ENCODE data around the gene PACSIN2. TPM values are rescaled to one million over a fixed set of nuclear protein-coding genes. Genes with fewer than 3 reads are reported as not detected.
A peak's percentile ranks its signal among the peaks of the same experiment; 100 is the strongest.
"Not testable (repeated sequence)": the region's sequence is repeated elsewhere in the genome, so short reads cannot be mapped to it uniquely, and the experiment has no call there.

Gene PACSIN2
- total RNA-seq, 1 donor from 2014 or later, result 49.1 TPM

DNA sequence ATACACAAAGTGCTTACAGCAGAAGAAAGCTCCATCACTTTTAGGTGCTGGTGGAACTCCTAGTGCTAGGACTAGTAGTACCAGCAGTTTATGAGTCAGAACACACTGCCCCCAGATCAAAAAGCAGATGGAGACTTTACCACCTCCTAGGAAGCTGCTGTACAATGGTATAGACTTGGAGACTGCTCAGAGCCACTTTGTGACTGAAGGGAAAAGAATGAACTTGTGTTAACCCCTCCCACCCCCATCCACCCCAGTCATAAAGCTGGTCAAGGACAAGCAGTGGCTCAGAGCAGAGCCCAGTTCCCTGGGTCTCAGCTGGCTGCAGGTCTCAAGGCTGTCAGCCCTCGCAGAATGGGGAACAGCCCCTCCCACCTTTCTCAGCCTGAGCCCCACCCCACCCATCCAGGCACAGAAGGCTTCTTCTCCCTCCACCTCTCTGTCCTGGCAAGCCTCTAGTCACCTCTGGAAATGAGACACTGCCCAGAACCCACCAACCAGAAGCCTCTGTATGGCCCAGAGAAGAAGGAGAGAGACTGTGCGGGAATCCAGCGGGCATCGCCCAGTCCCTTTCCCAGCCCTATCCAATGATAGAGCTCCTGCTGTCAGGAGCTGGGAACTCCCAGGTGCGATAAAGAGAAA lies 23.8 kb downstream of the PACSIN2 start:
- no peak for DNase-seq

DNA sequence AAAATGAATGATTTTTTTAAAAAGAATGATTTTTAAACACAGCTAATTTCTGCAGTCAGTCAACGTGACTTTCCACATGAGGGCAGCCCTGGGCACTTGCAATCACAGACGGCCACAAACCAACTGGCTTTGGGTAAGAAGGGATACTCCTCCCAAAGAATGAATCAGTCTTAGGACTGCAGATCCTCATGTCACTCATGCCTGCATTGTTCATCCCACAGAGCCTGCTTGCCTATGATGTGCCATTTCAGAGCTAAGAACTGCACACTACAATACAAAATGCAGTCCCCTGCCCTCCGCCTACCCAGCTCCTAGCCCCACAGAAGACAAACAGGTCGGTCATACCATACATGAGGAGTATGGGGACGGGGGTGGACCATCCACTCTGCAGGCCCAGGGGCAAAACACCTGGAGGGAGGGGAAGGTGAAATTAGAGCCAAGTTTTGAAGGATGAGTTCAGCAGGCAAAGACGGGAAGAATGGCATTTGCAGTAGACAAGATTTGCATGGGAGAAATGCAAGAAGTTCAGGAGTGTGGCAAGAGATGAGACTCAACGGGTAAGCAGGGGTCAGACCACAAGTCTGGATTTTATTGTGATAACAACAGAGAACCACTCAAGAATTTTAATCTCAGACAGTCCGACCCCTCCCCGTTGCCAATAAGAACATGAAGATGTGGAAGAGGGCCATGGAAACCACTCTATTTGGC lies 24.7 kb downstream of the PACSIN2 start:
- peak; percentile 73 for DNase-seq

DNA sequence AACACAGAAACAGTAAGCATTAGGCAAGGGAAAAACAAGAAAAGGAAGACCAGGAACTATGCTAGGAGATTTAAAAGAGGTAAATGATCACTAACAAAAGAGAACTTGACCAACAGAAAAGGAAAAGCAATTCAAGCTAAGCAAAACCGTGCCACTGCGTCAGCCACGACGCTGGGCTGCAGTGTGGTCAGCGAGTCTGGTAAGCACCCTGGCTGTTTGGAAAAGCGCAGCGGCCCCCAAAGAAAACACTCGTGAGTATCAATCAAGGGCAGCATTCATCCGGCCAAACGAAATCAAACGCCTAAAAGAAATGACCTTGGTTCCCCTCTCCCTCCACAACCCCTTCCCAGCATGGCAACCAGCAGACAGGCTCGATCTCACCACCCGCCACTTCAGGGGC lies 28.8 kb downstream of the PACSIN2 start:
- no peak for DNase-seq

DNA sequence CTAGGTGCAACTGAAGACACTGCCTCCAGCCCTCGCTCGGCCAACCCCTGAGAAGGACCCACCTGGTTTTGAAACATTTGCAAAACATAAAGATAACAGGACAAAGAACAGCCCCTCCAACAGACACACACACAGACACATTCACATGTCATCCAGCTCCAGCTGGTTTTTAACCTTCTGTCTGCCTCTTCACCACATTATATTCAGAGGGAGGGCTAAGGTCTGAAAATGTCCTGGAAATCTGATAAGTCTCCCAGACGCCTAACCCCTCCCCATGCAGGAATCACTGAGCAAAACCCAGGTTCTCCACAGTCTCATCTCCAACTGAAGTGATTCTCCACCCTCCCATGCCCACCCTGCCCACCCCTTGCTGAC lies 29.4 kb downstream of the PACSIN2 start:
- no peak for DNase-seq

DNA sequence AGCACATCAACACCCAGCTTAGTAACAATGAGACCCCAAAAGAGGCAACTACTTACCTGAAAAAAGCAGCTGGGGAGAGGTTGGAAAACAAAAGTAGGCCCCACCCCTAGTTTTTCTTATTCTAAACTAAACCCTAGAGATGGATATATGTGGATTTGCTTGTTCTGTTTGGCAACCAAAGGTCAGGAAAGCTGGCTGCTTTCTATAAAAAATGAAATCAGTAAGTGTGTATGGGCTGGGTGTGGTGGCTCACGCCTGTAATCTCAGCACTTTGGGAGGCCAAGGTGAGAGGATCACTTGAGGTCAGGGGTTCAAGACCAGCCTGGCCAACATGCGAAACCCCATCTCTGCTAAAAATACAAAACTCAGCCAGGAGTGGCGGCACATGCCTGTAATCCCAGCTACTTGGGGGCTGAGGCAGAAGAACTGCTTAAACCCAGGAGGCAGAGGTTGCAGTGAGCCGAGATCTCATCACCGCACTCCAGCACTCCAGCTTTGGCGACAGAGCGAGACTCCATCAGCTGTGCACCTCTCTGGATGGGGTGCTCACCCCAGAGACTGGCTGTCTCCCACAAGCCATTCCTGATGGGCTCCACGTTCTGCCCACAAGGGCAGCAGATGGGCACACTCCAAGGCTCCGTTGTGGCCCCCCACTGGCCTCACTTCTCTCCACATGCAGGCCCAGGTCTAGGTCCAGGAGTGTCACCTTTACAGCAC lies 30.0 kb downstream of the PACSIN2 start:
- no peak for DNase-seq

DNA sequence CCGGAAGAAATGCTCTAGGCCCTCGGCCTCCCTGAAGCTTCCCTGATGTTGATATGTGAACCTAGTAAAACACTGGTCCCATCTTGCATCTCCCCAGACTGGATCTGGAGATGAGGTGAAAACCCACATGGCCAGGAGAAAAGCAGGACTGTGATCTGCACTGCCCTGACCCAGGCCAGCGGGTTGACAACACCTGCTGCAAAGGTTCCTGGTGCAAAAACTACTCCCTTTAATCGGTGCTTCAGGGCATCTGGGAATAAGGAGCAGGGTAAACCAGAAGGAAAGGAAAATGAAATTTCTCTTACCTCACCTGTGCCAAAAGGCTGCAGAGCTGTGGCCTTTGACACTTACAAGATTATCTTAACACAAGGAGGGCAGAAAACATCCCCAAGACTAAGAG lies 30.6 kb downstream of the PACSIN2 start:
- DNase-seq, result no peak

DNA sequence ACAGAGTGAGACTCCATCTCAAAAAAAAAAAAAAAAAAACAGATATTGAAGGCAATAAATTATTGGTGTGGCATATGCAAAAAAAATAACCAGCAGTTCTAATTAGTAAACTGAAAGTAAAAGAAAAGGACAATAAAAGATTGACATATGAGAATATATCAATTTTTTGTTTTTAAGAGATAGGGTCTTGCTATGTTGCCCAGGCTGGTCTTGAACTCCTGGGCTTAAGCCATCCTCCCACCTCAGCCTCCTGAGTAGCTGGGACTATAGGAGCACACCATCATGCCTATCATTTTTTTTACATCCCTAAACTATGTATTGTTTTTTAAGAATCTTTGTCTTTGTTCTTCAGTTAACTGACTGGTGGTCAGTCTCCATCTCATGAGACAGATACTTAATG lies 31.5 kb downstream of the PACSIN2 start:
- DNase-seq, result no peak

DNA sequence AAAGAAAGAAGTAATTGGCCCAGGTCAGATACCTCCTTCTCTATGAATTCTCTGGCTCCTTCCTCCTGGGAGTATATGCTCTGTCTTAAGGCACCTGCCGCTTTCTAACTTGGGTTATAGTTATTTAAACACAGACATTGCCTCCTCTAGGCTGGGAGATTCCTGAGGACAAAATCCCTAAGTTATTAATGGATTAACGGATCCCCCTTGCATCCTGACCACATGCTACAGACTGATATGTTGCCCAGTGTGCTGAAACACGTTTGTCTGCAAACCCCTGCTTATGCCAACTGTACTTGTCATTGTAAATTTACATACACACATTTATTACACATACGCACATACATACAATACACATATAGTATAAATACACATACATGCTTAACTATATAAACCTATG lies 35.3 kb downstream of the PACSIN2 start:
- no peak for DNase-seq

DNA sequence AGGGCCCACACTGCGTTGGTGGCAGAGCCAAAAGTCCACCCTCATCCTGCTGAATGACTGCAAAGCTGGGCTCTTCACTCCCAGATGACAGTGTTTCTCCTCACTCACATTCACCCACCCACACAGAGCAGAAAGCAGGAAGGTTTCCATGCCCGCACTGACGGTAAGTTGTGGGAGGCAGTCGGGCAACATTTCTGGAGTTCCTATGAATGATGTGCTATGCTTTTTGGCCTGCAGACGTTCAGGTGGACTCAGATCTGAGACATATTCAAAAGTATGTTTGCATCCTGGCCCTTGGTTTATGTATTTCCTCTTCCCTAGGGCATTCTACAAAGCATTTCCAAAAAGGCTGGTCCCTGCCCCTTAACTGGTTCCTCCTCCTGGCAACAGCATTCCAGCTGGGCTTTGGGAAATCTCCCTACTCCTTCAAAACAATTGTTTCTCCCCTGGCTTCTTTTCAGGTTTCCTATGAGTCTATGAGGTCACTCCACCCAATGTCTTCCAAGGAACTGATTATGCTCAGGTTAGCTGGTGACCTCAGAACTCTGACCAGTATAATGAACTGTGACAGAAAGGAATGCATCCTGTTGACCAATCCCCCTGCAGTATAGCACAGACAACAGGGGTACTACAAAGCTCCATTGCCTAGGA lies 36.4 kb downstream of the PACSIN2 start:
- no peak for DNase-seq

DNA sequence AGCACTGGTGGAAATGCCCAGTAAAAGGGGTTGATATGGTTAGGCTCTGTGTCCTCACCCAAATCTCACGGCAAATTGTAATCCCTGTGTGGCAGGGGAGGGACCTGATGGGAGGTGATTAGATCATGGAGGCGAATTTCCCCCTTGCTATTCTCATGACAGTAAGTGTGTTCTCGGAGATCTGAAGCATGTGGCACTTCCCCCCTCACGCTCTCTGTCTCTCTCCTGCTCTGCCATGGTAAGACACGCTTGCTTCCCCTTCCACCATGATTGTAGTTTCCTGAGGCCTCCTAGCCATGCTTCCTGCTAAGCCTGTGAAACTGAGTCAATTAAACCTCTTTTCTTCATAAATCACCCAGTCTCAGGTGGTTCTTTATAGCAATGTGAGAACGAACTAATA lies 37.4 kb downstream of the PACSIN2 start:
- no peak for DNase-seq

DNA sequence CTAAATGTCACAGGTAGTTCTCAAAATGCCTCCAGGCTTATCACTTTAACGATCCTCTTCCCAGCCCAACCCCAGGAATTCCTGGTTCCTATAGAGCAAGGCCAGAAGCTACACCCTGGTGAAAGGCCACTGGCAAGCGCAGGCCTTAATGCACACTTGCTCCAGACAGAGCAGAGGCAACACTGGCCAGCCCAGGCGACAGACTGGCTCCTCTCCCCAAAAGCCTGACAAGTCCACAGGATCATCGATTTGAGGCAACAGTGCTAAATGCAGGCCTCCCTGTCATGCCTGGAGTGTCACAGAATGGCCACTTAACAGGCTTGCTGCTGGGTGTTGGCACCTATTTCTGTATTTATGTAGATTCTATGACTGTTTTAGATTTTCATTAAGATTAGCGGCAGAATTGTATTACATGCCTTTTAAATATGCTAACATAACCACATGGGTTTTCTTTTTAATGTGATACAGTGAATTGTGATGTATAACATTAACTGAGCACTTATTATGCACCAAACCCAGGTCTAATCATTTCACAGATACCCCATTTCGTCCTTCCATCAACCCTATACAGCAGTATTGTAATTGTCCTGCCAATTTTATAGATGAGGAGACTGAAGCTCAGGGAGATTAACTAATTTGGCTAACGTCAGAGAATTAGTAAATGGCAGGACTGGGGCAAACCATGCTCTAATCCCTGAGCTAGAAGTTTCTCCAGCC lies 38.6 kb downstream of the PACSIN2 start:
- no peak for DNase-seq

DNA sequence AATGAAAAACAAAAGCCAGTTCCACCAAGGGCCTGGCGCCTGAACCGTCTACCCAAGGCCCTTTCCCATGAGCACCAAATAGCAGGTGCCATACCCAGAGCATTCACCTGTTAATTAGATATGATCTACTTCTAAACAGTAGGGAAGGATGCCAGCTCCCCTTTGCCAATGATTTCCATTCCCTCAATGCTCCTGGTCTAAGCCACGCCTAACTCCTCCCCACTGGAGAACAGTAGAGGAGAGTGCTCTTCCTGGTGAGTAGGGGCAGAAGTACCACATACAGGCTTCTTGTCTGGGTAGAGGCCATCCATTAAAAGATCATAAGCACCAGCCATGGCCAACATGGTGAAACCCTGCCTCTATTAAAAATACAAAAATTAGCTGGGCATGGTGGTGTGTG lies 40.7 kb downstream of the PACSIN2 start:
- no peak for DNase-seq

DNA sequence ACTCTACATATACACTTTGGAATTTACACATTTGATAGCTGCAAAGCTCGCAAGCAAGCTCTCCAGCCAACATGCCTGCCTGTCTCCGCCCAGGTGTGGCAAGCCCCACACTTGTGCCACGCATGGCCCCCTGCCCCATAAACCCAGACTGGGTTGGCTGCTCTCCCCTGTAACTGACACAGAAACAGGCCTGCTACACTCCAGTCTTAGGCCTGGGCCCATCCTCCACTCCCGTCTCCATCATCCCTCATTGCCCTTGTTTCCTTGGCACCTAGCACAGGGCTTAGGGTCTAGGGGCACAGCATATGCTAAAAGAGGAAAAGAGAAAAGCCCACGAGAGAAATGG lies 41.4 kb downstream of the PACSIN2 start:
- no peak for DNase-seq

DNA sequence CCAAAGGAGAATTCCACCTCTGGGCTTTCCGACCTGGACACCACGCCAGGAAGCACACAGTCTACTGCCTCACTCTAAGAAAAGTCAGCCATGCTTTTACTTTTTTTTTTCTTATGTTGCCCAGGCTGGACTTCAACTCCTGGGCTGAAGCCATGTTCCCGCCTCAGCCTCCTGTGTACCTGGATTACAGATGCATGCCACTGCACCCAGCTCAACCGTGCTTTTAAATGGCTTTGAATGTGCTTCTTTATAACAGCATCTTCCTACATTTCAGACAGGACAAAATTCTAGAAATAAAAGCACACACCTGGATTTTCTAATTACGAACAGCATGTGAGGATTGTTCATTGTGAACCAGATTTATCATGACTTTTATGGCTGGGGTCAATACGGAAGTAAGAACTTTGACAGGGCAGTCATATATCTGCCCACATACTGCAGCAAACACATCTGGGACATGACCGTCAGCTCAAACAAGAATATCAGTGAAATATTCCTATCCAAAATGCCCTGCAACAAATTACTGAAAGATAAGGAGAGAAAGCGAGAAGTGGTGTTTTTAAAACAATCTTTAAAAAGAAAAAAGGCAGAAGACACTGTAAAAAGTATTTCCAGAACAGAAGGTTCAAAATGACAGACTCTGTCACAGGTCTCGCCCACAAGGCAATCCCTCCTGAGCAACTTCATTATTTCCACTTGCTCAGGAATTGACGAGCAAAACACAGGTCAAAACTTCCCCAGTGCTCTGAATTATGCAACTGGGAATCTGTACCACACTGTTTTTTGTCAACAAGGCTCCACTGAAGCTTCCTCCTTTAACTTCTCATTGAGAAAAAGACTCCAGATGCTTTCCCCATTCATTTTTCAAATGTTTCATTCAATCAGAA lies 42.1 kb downstream of the PACSIN2 start:
- DNase-seq, result no peak

DNA sequence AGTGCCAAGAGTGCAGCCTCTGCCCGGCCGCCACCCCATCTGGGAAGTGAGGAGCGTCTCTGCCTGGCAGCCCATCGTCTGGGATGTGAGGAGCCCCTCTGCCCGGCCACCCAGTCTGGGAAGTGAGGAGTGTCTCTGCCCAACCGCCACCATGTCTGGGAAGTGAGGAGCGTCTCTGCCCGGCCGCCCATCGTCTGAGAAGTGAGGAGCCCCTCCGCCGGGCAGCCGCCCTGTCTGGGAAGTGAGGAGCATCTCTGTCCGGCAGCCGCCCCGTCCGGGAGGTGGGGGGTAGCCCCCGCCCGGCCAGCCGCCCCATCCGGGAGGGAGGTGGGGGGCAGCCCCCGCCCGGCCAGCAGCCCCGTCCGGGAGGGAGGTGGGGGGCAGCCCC lies 43.5 kb downstream of the PACSIN2 start:
- DNase-seq, result not testable (repeated sequence)

DNA sequence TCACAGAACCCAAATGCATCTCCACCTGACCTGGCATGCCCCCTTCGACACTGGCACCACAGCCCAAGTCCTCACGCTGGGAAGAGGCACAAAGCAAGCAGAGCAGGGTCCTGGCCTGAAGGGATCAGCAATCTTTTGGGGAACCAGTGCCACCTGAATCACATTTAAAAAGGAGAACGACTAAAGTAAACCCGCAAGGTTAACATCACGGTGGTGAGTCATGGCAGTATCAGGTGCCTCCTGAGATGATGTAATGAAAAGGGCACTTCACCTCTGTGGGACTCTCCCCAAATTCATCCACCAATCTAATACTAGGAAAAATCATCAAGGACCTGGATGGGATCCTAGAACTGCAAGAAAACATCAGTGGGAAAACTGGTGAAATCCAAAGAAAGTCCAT lies 44.9 kb downstream of the PACSIN2 start:
- no peak for DNase-seq

DNA sequence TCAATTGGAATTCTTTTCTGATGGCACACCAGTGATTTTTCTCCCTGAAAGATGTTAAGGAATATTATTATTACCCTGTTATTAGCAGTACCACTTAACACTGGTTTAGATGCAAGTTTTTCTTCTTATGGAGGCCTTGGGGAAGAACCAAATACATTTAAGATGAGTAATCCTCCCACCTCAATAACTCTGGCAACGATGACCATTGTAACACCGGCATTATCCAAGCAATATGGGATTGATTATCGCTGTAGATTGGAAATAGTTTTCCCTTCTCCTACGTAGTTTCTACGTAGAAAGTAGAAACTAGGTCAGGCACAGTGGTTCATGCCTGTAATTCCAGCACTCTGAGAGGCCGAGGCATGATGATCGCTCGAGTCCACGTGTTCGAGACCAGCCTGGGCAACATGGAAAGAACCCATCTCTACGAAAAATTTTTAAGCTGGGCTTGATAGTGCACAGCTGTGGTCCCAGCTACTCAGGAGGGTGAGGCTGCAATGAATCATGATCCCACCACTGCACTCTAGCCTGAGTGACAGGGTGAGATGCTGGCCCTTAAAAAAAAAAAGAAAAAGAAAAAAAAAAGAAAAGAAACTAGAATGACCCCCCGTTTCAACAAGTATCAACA lies 45.5 kb downstream of the PACSIN2 start:
- DNase-seq, result no peak

DNA sequence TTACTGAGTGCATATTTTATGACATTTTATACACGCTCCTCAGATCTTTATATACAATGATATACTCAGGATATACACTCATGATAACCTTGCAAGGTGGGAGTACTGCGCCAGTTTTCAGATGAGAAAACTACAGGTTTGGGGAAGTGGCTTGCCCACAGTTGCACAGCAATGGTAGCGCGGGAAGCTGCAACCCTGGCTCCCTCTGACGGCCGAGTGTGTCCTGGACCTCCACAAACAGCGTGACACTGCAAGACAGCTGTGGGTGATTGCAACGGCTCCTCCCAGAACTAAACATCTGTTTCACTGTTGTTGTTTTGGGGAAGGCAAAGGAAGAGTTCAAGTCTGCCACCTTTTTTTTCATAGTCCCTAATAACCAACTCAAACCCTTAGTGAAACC lies 47.0 kb downstream of the PACSIN2 start:
- peak; percentile 78 for DNase-seq

DNA sequence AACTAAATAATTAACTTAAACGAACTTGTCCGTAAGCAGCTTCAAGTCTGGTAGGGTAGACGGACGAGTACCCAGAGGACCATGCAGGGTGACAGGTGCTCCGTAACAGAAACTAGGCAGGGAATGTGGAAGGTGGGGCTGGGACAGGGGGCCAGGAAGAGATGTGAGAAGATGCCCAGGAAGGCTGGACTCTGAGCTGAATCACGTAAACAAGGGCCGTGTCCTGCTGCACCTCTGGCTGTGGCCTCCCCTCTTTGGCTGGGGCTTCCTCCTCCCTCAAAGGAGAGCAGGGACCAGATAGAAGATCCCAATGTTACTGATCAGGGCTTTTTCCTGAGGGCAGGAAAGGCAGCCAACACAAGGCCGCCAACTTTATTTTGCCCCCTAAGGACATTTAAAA lies 47.9 kb downstream of the PACSIN2 start:
- DNase-seq, result no peak

DNA sequence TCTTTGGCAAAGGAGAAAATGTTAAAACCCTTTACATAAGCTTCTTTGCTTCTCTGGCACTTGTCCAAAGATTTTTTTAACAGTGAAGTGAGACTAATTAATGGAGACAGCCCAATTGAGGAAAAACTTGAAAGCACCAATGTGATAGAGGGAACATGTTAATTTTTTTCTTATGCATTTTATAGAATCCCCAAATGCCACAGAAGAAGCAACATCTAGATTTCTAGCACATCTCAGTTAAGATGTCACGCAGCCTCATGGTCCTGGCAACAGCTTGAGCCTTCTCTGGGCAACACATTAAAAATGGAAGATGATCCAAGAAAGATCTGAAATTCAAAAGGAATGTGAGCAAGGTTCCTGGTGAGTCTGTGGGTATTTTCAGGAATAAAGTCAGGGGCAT lies 48.5 kb downstream of the PACSIN2 start:
- DNase-seq, result peak; percentile 71
